ENCODE measurements around the gene VTI1B. TPM values are rescaled to one million over a fixed set of nuclear protein-coding genes. Genes with fewer than 3 reads are reported as not detected.

VTI1B gene
- total and polyA plus RNA-seq, 2 donors (not counting 1 experiment from before 2014, with no cell fraction given): 19.5 to 58.8 TPM

DNA sequence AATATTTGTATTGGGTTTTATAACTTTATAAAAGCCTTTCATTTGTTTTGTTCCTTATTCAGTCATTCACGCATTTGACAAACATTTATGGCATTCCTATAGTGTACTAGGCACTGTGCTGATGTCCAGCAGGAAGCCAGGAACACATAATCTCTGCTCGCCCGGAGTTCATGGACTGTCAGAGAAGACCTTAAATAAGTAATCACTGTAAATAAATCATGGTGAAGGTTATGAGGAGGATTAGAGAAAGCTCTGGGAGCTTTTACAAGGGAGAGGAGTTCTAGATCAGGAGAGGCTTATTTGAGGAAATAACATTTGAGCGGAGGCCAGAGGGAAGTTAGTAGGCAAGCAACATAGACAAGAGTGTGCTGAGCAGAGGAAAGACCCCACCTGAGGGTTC lies 22.6 kb upstream of the VTI1B start:
- ChIA-PET CTCF (interaction anchor here (0.6 to 12.2 kb wide), 2 partner anchors 30 to 113 kb away, joined by 3 to 392 read pairs; no protein-coding TSS in a partner anchor), POLR2A (no interaction called here)
- intact Hi-C loops (cut with micrococcal nuclease): loop anchor here (5.0 to 10.0 kb wide), 3 partner anchors 1190 to 1920 kb away; partner anchors contain the start of genes ERH, GPHN and SLC39A9
- Histone ChIP-seq H3K79me2 (ENCODE audit: control insufficient read depth, insufficient read depth, low read length) (peaks cover 22% of the 10 kb centered on the region), H2AFZ (ENCODE audit: insufficient read depth, low read depth, low read length, poor library complexity, severe bottlenecking) (no peak overlapping the region), H4K20me1 (ENCODE audit: control insufficient read depth, insufficient read depth, low read length, poor library complexity, severe bottlenecking) (no peaks in the 10 kb centered on the region), H3K27me3 (replicated peaks in 1 of 4; ENCODE audit: control extremely low read depth in 1 of 4, control insufficient read depth in 3 of 4, insufficient read depth in 4 of 4, low read length in 3 of 4) (no peaks in the 10 kb centered on the region), H3K4me2 (replicated peaks; ENCODE audit: low read depth, low read length, poor library complexity, severe bottlenecking) (no peak overlapping the region), H3K27ac (ENCODE audit: low read length in 2 of 2) (no peak overlapping the region), H3K36me3 (replicated peaks in 1 of 2; ENCODE audit: control extremely low read depth in 1 of 2, control insufficient read depth in 1 of 2, extremely low read depth in 1 of 2, insufficient read depth in 2 of 2, low read length in 1 of 2) (peaks cover 0 to 7% of the 10 kb centered on the region in 2 experiments), H3K9ac (ENCODE audit: low read length) (no peak overlapping the region), H3K4me1 (ENCODE audit: control insufficient read depth in 2 of 2, insufficient read depth in 2 of 2, low read length in 2 of 2) (peaks cover 6 to 13% of the 10 kb centered on the region in 2 donors), H3K4me3 (ENCODE audit: control extremely low read depth in 1 of 5, extremely low read depth in 1 of 5, insufficient read depth in 1 of 5, low read depth in 2 of 5, low read length in 4 of 5) (no peak overlapping the region), H3K9me3 (ENCODE audit: control extremely low read depth in 1 of 3, control insufficient read depth in 2 of 3, insufficient read depth in 1 of 3, low read length in 2 of 3) (no peaks in the 10 kb centered on the region)
- Mint-ChIP-seq H3K4me3 (no peak overlapping the region), H3K27ac (no peak overlapping the region), H3K27me3 (no peaks in the 10 kb centered on the region), H3K4me1 (peaks cover 14% of the 10 kb centered on the region), H3K9me3 (ENCODE audit: insufficient read depth) (no peaks in the 10 kb centered on the region)
- ATAC-seq (ENCODE audit: low read depth): no peak
- 100% methylated on average over 1 of the region's 4 CpGs for WGBS (ENCODE audit: insufficient coverage)
- DNase-seq: no peak
- TF ChIP-seq, protein P1, sequence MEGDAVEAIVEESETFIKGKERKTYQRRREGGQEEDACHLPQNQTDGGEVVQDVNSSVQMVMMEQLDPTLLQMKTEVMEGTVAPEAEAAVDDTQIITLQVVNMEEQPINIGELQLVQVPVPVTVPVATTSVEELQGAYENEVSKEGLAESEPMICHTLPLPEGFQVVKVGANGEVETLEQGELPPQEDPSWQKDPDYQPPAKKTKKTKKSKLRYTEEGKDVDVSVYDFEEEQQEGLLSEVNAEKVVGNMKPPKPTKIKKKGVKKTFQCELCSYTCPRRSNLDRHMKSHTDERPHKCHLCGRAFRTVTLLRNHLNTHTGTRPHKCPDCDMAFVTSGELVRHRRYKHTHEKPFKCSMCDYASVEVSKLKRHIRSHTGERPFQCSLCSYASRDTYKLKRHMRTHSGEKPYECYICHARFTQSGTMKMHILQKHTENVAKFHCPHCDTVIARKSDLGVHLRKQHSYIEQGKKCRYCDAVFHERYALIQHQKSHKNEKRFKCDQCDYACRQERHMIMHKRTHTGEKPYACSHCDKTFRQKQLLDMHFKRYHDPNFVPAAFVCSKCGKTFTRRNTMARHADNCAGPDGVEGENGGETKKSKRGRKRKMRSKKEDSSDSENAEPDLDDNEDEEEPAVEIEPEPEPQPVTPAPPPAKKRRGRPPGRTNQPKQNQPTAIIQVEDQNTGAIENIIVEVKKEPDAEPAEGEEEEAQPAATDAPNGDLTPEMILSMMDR (IDR thresholded peaks at IDR 0.05): no peak
- no peak for TF ChIP-seq EZH2 (IDR thresholded peaks at IDR 0.05; ENCODE audit: borderline replicate concordance, insufficient read depth, low read depth, low read length, poor library complexity, severe bottlenecking)

DNA sequence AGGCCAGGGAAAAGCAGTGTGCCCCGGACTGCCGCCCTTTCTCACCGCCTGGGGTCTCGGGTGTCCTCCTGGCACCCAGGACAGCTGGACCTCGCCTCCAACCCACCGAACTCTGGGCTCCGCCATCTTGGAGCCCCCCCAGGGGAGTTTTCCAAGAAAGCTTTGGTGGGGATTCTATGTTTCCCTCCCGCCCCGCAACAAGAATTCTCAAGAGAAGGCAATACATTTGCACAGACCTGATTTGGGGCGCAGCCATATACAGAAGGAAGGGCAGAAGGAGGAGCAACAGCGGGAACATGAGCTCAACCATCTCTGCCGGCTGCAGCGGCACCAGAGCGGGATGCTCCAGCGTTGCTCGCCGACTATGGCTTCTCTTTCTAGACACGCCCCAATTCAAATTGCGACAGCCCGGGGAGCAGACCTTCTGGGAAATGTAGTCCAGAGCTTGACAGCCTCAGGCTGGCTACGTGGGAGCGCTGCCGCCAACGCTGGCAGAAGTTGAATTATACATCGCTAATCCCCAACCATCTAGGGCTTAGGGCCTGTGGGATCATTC lies 21.0 kb upstream of the VTI1B start, which contains the start of gene RDH11:
RDH11 (minus strand) TSS at position 371 of the 556 bp plus-strand sequence; CDS start at position 310, 61 bp downstream.
- Histone ChIP-seq H3K36me3 (replicated peaks in 1 of 2; ENCODE audit: control extremely low read depth in 1 of 2, control insufficient read depth in 1 of 2, extremely low read depth in 1 of 2, insufficient read depth in 2 of 2, low read length in 1 of 2) (peaks cover 0 to 16% of the 10 kb centered on the region in 2 experiments), H2AFZ (ENCODE audit: insufficient read depth, low read depth, low read length, poor library complexity, severe bottlenecking) (peak within 1 kb of the TSS; percentile 94), H3K27me3 (replicated peaks in 1 of 4; ENCODE audit: control extremely low read depth in 1 of 4, control insufficient read depth in 3 of 4, insufficient read depth in 4 of 4, low read length in 3 of 4) (no peaks in the 10 kb centered on the region), H4K20me1 (ENCODE audit: control insufficient read depth, insufficient read depth, low read length, poor library complexity, severe bottlenecking) (no peaks in the 10 kb centered on the region), H3K79me2 (ENCODE audit: control insufficient read depth, insufficient read depth, low read length) (peaks cover 26% of the 10 kb centered on the region), H3K9ac (ENCODE audit: low read length) (peak within 1 kb of the TSS; percentile 85), H3K9me3 (ENCODE audit: control extremely low read depth in 1 of 3, control insufficient read depth in 2 of 3, insufficient read depth in 1 of 3, low read length in 2 of 3) (no peaks in the 10 kb centered on the region), H3K4me3 (ENCODE audit: control extremely low read depth in 1 of 5, extremely low read depth in 1 of 5, insufficient read depth in 1 of 5, low read depth in 2 of 5, low read length in 4 of 5) (peak within 1 kb of the TSS; percentile 77 to 97 (median 94)), H3K4me1 (ENCODE audit: control insufficient read depth in 2 of 2, insufficient read depth in 2 of 2, low read length in 2 of 2) (peaks cover 6 to 13% of the 10 kb centered on the region in 2 donors), H3K27ac (ENCODE audit: low read length in 2 of 2) (peak within 1 kb of the TSS; percentile 62 to 88), H3K4me2 (replicated peaks; ENCODE audit: low read depth, low read length, poor library complexity, severe bottlenecking) (peak within 1 kb of the TSS; percentile 92)
- CTCF ChIA-PET: interaction anchor here (0.7 to 4.6 kb wide), 10 partner anchors 9 to 123 kb away, joined by 3 to 35 read pairs (median 4); partner anchors contain the start of gene PIGH
- ATAC-seq (ENCODE audit: low read depth): peak; percentile 98
- intact Hi-C loops (cut with micrococcal nuclease): loop anchor here (1.0 to 10.0 kb wide), 10 partner anchors 9 to 1922 kb away; partner anchors contain the start of genes ARG2, EIF2S1, ERH and GPHN
- Mint-ChIP-seq H3K27ac (peak within 1 kb of the TSS; percentile 89), H3K4me3 (peak within 1 kb of the TSS; percentile 96), H3K9me3 (ENCODE audit: insufficient read depth) (no peaks in the 10 kb centered on the region), H3K27me3 (no peaks in the 10 kb centered on the region), H3K4me1 (peaks cover 14% of the 10 kb centered on the region)
- TF ChIP-seq, protein P1 (IDR thresholded peaks at IDR 0.05): no peak
- TF ChIP-seq EZH2 (IDR thresholded peaks at IDR 0.05; ENCODE audit: borderline replicate concordance, insufficient read depth, low read depth, low read length, poor library complexity, severe bottlenecking): no peak
- WGBS (ENCODE audit: insufficient coverage): 0% methylated on average over 24 of the region's 25 CpGs
- peak; percentile 87 for DNase-seq
- POLR2A ChIA-PET: interaction anchor here (1.1 kb wide), 1 partner anchor 95 kb away, joined by 4 read pairs; the partner anchor contains the start of gene PIGH

All from B cell (primary cell).